Measurements from ENCODE around the gene PRKCB.

Gene PRKCB

DNA sequence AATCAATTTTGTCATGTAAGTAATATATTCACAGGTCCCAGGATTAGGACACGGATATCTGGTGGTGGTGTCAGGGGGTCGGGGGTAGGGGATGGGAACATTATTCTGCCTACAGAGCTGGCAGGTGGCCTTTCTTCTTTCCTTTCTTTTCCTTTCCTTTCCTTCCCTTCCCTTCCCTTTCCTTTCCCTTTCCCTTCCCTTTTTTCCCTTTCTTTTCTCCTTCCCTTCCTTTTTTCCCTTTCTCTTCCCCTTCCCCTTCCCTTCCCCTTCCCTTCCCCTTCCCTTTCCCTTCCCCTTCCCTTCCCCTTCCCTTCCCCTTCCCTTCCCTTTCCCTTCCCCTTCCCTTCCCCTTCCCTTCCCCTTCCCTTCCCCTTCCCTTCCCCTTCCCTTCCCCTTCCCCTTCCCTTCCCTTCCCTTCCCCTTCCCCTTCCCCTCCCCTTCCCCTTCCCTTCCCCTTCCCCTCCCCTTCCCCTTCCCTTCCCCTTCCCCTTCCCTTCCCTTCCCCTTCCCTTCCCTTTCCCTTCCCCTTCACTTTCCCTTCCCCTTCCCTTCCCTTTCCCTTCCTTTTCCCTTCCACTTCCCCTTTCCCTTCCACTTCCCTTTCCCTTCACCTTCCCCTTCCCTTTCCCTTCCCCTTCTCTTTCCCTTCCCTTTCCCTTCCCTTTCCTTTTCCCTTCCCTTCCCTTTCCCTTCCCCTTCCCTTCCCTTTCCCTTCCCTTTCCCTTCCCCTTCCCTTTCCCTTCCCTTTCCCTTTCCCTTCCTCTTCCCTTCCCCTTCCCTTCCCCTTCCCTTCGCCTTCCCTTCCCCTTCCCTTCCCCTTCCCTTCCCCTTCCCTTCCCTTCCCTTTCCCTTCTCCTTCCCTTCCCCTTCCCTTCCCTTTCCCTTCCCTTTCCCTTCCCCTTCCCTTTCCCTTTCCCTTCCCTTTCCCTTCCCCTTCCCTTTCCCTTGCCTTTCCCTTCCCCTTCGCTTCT is 145.9 kb downstream of the PRKCB start:
- no peak for TF ChIP-seq SIN3A (IDR thresholded peaks at IDR 0.05; ENCODE audit: borderline replicate concordance, insufficient read depth, low read length)
- no peak for TF ChIP-seq TAF1 (IDR thresholded peaks at IDR 0.05; ENCODE audit: borderline replicate concordance, insufficient read depth, low read length)
- TF ChIP-seq FOXP2 (optimal IDR thresholded peaks at IDR 0.05; ENCODE audit: borderline replicate concordance, extremely low read depth, extremely low read length, insufficient read depth) = no peak
- no peak for TF ChIP-seq POLR2AphosphoS5 (IDR thresholded peaks at IDR 0.05; ENCODE audit: low read depth, low read length)
- TF ChIP-seq, protein P1, sequence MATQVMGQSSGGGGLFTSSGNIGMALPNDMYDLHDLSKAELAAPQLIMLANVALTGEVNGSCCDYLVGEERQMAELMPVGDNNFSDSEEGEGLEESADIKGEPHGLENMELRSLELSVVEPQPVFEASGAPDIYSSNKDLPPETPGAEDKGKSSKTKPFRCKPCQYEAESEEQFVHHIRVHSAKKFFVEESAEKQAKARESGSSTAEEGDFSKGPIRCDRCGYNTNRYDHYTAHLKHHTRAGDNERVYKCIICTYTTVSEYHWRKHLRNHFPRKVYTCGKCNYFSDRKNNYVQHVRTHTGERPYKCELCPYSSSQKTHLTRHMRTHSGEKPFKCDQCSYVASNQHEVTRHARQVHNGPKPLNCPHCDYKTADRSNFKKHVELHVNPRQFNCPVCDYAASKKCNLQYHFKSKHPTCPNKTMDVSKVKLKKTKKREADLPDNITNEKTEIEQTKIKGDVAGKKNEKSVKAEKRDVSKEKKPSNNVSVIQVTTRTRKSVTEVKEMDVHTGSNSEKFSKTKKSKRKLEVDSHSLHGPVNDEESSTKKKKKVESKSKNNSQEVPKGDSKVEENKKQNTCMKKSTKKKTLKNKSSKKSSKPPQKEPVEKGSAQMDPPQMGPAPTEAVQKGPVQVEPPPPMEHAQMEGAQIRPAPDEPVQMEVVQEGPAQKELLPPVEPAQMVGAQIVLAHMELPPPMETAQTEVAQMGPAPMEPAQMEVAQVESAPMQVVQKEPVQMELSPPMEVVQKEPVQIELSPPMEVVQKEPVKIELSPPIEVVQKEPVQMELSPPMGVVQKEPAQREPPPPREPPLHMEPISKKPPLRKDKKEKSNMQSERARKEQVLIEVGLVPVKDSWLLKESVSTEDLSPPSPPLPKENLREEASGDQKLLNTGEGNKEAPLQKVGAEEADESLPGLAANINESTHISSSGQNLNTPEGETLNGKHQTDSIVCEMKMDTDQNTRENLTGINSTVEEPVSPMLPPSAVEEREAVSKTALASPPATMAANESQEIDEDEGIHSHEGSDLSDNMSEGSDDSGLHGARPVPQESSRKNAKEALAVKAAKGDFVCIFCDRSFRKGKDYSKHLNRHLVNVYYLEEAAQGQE (IDR thresholded peaks at IDR 0.05; ENCODE audit: insufficient read depth in 1 of 2, low read depth in 2 of 2, low read length in 2 of 2) = no peak

DNA sequence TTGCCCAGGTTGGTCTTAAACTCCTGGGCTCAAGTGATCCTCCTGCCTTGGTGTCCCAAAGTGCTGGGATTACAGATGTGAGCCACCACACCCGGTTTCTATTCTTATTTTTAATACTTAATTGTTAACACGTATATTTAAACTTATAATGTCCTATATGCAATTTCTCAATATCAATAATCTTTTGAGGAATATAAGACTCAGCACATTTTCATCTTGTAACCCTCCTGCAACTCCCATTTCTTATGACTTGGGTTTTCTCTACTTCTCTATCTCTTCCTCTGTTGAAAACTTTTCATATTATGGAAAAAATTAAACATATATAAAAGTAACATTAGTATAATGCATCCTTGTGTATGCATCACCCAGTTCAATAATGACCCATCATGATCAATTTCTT is 150.7 kb downstream of the PRKCB start:
- TF ChIP-seq, protein P1 (IDR thresholded peaks at IDR 0.05; ENCODE audit: insufficient read depth in 1 of 2, low read depth in 2 of 2, low read length in 2 of 2) = no peak
- no peak for TF ChIP-seq FOXP2 (optimal IDR thresholded peaks at IDR 0.05; ENCODE audit: borderline replicate concordance, extremely low read depth, extremely low read length, insufficient read depth)
- no peak for TF ChIP-seq SIN3A (IDR thresholded peaks at IDR 0.05; ENCODE audit: borderline replicate concordance, insufficient read depth, low read length)

DNA sequence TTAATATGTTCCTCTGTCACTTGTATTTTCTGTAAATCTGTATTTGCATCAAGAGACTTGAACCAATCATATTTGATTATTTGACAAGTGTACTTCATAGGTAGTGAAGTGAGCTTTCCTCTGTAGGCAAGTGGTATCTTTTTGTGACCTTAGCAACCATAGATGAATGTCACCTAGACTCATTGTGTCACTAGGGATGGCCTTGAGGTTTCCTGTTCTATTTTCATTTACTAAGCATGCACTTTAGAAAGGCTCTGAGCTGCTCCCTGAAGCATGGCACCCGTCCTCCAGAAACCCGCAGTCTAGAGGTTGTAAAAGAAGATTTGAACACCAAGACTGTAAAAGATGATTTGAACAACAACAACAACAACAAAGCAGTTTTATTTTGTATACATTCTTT is 151.7 kb downstream of the PRKCB start:
- TF ChIP-seq SIN3A (IDR thresholded peaks at IDR 0.05; ENCODE audit: borderline replicate concordance, insufficient read depth, low read length) = no peak
- TF ChIP-seq, protein P1 (IDR thresholded peaks at IDR 0.05; ENCODE audit: insufficient read depth in 1 of 2, low read depth in 2 of 2, low read length in 2 of 2) = no peak
- TF ChIP-seq TAF1 (IDR thresholded peaks at IDR 0.05; ENCODE audit: borderline replicate concordance, insufficient read depth, low read length) = no peak
- no peak for TF ChIP-seq FOXP2 (optimal IDR thresholded peaks at IDR 0.05; ENCODE audit: borderline replicate concordance, extremely low read depth, extremely low read length, insufficient read depth)
- no peak for TF ChIP-seq POLR2AphosphoS5 (IDR thresholded peaks at IDR 0.05; ENCODE audit: low read depth, low read length)

DNA sequence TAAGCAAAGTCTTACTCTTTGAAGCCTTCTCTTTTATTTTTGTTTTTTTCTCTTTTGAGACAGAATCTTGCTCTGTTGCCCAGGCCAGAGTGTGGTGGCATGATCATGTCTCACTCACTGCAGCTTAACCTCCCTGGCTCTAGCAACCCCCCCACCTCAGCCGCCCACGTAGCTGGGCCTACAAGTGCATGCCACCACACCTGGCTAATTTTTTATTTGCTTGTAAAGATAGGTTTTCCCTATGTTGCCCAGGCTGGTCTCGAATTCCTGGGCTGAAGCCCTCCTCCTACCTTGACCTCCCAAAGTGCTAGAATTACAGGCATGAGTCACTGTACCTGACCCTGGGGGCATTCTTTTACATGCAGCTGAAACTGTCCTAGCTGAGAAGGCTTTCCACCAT is 154.7 kb downstream of the PRKCB start:
- TF ChIP-seq, protein P1 (IDR thresholded peaks at IDR 0.05; ENCODE audit: insufficient read depth in 1 of 2, low read depth in 2 of 2, low read length in 2 of 2) = no peak

DNA sequence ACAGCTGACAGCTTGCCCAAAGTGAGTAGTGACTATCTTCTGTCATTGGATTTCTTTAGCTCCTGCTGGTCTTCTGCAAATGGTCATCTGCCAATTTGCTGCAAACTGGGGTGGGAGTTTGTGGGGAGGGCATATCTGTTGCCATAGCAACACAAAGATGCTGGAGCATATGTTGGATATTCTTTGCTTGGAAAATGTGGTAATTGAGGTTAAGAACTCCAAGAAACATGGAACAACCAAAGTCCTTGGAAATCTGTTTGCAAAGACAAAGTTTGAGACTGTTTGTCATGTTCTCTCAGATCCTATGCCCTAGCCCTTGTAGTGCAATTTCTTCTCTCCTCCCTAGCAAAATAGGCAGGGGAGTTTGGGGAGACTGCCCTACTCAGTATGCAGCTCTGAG is 155.3 kb downstream of the PRKCB start:
- TF ChIP-seq POLR2AphosphoS5 (IDR thresholded peaks at IDR 0.05; ENCODE audit: low read depth, low read length) = no peak
- TF ChIP-seq, protein P1 (IDR thresholded peaks at IDR 0.05; ENCODE audit: insufficient read depth in 1 of 2, low read depth in 2 of 2, low read length in 2 of 2) = no peak
- no peak for TF ChIP-seq SIN3A (IDR thresholded peaks at IDR 0.05; ENCODE audit: borderline replicate concordance, insufficient read depth, low read length)
- no peak for TF ChIP-seq FOXP2 (optimal IDR thresholded peaks at IDR 0.05; ENCODE audit: borderline replicate concordance, extremely low read depth, extremely low read length, insufficient read depth)
- TF ChIP-seq TAF1 (IDR thresholded peaks at IDR 0.05; ENCODE audit: borderline replicate concordance, insufficient read depth, low read length) = no peak

Data from PFSK-1 (cell line).